ENCODE measurements around the gene CNBP. TPM values are rescaled to one million over a fixed set of nuclear protein-coding genes. Genes with fewer than 3 reads are reported as not detected.

The CNBP gene
- total and polyA plus RNA-seq, 2 of the 13 experiments (the other 11 are each of a cell fraction or from before 2014, with no cell fraction given) = 282 to 354 TPM

DNA sequence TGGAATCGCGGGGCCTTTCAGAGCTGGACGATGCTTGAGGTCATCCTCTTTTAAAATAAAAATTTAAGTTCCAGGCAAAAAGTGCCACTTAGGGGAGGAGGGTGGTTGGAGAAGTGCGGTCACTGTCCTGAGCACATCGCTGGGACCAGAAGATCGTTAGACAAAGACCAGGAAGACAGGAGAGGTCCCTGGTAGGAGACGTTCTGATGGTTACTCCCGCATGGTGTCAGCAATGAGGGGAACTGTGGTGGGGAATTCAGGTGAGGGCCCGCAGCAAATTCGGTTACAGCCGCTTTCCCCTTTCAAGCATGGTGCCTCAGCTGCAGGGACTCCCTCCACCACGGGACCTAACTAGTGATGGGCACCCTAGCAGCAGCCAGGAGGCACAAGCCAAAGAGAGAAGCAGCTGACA is 21.8 kb downstream of the CNBP start (continued):
- no peak for TF ChIP-seq IKZF1 (IDR thresholded peaks at IDR 0.05)

DNA sequence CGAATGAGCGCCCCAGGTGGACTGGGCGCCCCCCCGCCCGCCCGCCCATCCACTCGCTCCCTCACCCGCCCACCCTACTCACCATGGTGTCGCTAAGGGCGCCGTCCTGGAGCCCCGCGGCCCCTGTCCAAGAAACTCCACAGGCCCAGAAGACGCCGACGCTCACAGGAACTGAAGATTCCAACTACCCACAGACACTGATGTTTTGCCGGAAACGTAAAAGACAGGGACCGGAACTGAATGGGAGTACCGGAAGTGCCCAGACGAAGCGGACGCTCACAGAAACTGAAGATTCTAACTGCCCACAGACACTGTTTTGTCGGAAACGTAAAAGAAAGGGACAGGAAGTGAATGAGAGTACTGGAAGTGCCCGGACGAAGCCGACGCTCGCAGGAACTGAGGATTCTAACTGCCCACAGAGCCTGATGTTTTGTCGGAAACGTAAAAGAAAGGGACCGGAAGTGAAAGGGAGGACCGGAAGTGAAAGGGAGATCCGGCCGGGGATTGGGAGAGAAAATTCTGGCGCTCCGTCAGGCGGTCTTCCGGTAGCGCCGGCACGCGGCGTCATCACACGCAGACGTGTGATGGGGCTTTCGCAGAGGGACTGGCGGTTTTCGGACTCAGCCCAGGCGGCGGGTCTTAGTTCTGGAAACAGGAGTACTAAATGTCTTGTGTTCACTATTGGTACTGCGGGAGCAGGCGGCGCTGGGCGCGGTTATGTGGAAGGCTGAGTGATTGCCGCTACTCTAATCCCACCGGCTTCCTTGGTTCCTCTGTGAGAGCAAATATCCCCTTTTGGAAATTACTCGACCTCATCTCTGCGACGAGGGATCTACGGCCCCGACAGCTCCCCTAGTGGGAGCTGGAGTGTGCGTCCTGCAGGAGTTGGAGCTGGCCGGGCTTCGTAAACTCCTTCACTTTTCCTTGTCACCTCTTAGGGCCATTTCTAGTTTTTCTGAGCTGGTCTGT is 22.5 kb downstream of the CNBP start, which contains the start of gene ISY1:
Gene ISY1 (minus strand): TSS at position 173 of the 969 bp plus-strand sequence. CDS start 88 bp downstream, at position 85.
- Histone ChIP-seq H3K79me2 (ENCODE audit: insufficient read depth, low read length) (peaks cover 19% of the 10 kb centered on the region), H3K9me3 (ENCODE audit: low read length) (no peaks in the 10 kb centered on the region), H3K4me3 (replicated peaks in 1 of 3; ENCODE audit: insufficient read depth in 1 of 3, low read depth in 2 of 3, low read length in 3 of 3) (peak within 1 kb of the TSS; percentile 91 to 99 (median 96)), H3K27me3 (ENCODE audit: control insufficient read depth in 1 of 2, insufficient read depth in 2 of 2, low read length in 2 of 2) (no peaks in the 10 kb centered on the region; a peak in 1 of 5 replicates), H3K36me3 (replicated peaks in 1 of 2; ENCODE audit: control insufficient read depth in 1 of 2, insufficient read depth in 2 of 2, low read length in 2 of 2) (peaks cover 2 to 9% of the 10 kb centered on the region in 2 experiments), H4K20me1 (ENCODE audit: insufficient read depth, low read length) (no peaks in the 10 kb centered on the region), H2AFZ (ENCODE audit: low read length) (peak within 1 kb of the TSS; percentile 100), H3K4me1 (ENCODE audit: insufficient read depth, low read length) (peaks cover 22% of the 10 kb centered on the region), H3K9ac (ENCODE audit: insufficient read depth, low read depth, low read length) (peak within 1 kb of the TSS; percentile 100), H3K27ac (ENCODE audit: extremely low read length, insufficient read depth, low read length) (peak within 1 kb of the TSS; percentile 100), H3K4me2 (ENCODE audit: low read depth, low read length) (peak within 1 kb of the TSS; percentile 96)
- intact Hi-C loops (cut with micrococcal nuclease; ENCODE audit: unreplicated experiment) = loop anchor here (1.0 kb wide), 2 partner anchors 84 to 107 kb away; no protein-coding TSS in a partner anchor
- BruUV-seq (replicated peaks) = TSS peak; percentile 97
- in situ Hi-C loops (cut with HindIII; ENCODE audit: extremely low pct_ligation_motif_present, low pct_unique_long_range_greater_than_20kb) = no loop called here
- ChIA-PET CTCF (ENCODE audit: low intra/inter-chr PET ratio, low total read pairs) (interaction anchor here (3.0 kb wide), 1 partner anchor 84 kb away, joined by 17 read pairs; no protein-coding TSS in a partner anchor), POLR2A (interaction anchor here (0.7 to 2.6 kb wide), 13 partner anchors 11 to 118 kb away, joined by 3 to 20 read pairs (median 6); partner anchors contain the start of genes CNBP, COPG1, HMCES and RAB43)
- ATAC-seq = peak; percentile 82
- peak; percentile 92 for DNase-seq (ENCODE audit: low spot score)
- 1% methylated on average over 48 of the region's 67 CpGs for WGBS (ENCODE audit: low lambda C conversion rate)
- FAIRE-seq = peak; percentile 68
- TF ChIP-seq, protein P1, sequence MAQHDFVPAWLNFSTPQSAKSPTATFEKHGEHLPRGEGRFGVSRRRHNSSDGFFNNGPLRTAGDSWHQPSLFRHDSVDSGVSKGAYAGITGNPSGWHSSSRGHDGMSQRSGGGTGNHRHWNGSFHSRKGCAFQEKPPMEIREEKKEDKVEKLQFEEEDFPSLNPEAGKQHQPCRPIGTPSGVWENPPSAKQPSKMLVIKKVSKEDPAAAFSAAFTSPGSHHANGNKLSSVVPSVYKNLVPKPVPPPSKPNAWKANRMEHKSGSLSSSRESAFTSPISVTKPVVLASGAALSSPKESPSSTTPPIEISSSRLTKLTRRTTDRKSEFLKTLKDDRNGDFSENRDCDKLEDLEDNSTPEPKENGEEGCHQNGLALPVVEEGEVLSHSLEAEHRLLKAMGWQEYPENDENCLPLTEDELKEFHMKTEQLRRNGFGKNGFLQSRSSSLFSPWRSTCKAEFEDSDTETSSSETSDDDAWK (CRISPR knock-in tag; IDR thresholded peaks at IDR 0.05) = no peak
- TF ChIP-seq ZNF598 (CRISPR knock-in tag; IDR thresholded peaks at IDR 0.05; ENCODE audit: borderline replicate concordance) (no peak), ZNF766 (CRISPR knock-in tag; IDR thresholded peaks at IDR 0.05; ENCODE audit: borderline replicate concordance) (no peak), ZNF558 (CRISPR knock-in tag; IDR thresholded peaks at IDR 0.05; ENCODE audit: borderline replicate concordance) (peak; percentile 82; the same call in 1 of the 2 replicates), ZNF136 (CRISPR knock-in tag; IDR thresholded peaks at IDR 0.05; ENCODE audit: low read depth) (no peak), ZNF30 (CRISPR knock-in tag; IDR thresholded peaks at IDR 0.05) (no peak), ZNF781 (CRISPR knock-in tag; IDR thresholded peaks at IDR 0.05; ENCODE audit: borderline replicate concordance, not compliant biosample characterization) (peak; percentile 92)
- TF ChIP-seq, protein P2, sequence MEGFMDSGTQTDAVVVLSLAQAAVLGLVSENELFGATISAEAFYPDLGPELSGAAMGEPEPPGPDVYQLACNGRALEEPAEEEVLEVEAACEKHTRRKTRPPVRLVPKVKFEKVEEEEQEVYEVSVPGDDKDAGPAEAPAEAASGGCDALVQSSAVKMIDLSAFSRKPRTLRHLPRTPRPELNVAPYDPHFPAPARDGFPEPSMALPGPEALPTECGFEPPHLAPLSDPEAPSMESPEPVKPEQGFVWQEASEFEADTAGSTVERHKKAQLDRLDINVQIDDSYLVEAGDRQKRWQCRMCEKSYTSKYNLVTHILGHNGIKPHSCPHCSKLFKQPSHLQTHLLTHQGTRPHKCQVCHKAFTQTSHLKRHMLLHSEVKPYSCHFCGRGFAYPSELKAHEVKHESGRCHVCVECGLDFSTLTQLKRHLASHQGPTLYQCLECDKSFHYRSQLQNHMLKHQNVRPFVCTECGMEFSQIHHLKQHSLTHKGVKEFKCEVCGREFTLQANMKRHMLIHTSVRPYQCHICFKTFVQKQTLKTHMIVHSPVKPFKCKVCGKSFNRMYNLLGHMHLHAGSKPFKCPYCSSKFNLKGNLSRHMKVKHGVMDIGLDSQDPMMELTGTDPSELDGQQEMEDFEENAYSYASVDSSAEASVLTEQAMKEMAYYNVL (CRISPR knock-in tag; IDR thresholded peaks at IDR 0.05; ENCODE audit: borderline replicate concordance) = peak; percentile 61; the same call in 1 of the 2 replicates
- TF ChIP-seq, protein P3, sequence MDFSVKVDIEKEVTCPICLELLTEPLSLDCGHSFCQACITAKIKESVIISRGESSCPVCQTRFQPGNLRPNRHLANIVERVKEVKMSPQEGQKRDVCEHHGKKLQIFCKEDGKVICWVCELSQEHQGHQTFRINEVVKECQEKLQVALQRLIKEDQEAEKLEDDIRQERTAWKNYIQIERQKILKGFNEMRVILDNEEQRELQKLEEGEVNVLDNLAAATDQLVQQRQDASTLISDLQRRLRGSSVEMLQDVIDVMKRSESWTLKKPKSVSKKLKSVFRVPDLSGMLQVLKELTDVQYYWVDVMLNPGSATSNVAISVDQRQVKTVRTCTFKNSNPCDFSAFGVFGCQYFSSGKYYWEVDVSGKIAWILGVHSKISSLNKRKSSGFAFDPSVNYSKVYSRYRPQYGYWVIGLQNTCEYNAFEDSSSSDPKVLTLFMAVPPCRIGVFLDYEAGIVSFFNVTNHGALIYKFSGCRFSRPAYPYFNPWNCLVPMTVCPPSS (IDR thresholded peaks at IDR 0.05) = no peak
- TF ChIP-seq, protein P4, sequence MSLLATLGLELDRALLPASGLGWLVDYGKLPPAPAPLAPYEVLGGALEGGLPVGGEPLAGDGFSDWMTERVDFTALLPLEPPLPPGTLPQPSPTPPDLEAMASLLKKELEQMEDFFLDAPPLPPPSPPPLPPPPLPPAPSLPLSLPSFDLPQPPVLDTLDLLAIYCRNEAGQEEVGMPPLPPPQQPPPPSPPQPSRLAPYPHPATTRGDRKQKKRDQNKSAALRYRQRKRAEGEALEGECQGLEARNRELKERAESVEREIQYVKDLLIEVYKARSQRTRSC (CRISPR knock-in tag; IDR thresholded peaks at IDR 0.05; ENCODE audit: low read depth) = no peak
- TF ChIP-seq, protein P5, sequence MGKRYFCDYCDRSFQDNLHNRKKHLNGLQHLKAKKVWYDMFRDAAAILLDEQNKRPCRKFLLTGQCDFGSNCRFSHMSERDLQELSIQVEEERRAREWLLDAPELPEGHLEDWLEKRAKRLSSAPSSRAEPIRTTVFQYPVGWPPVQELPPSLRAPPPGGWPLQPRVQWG (CRISPR knock-in tag; IDR thresholded peaks at IDR 0.05; ENCODE audit: borderline replicate concordance, low read depth) = no peak
- TF ChIP-seq, protein P6, sequence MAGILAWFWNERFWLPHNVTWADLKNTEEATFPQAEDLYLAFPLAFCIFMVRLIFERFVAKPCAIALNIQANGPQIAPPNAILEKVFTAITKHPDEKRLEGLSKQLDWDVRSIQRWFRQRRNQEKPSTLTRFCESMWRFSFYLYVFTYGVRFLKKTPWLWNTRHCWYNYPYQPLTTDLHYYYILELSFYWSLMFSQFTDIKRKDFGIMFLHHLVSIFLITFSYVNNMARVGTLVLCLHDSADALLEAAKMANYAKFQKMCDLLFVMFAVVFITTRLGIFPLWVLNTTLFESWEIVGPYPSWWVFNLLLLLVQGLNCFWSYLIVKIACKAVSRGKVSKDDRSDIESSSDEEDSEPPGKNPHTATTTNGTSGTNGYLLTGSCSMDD (CRISPR knock-in tag; IDR thresholded peaks at IDR 0.05) = no peak

Data from HepG2 (cell line).